GM18519 (cell line): Measurements from ENCODE around the gene ARTN.

Experiments used
- ATAC-seq: cut with Tn5 transposase; IDR thresholded peaks from one replicate; pipeline ENCODE4 v1.9.1; 2021; ENCODE audit warnings: mild to moderate bottlenecking, moderate library complexity; ENCODE audit not compliant: unreplicated experiment, low FRiP score

ARTN gene

GRCh38 chr1:43921022-43921421 is 12.6 kb upstream of the ARTN start:
- ATAC-seq: no peak

DNA sequence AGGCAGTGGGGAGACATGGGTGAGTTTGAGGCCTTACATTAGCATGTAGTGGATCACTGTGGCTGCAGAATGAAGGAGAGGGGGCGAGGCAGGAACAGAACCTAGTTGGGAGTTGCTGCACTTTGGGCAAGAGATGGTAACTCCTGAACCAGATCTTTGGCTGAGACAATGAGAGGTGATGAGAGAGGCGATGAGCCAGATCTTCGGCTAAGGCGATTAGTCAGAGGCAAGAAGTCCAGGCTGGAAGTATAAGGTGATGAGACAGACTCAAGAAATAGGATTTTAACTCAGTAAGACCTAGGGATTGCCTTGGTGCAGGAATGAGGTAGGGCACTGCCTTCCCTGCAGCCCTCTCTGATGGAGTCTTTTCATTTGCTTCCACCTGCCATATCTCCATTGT is 9.1 kb upstream of the ARTN start:
- ATAC-seq: no peak

DNA sequence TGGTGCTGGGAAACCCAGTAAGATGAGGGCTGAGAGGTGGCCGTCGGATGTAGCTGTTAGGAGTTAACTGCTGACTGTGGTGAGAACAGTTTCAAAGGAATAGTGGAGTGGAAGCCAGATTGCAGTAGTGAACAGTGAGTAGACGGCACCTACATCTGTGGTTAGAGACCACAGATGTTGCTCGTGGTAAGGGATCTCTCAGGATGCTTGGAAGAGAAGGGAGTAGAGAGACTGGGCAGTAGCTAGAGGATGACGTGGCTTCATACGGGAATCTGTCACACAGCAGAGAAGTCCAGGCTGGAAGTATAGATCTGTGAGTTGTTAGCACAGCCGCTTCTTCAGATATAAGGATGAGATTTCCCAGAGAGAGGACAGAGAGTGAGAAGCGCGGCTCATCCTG is 7.8 kb upstream of the ARTN start:
- no peak for ATAC-seq

- no peak for ATAC-seq
These were observed 3.2 kb upstream of the ARTN start for GRCh38 chr1:43930168-43930948.

GRCh38 chr1:43930949-43931275 is 2.7 kb upstream of the ARTN start:
- ATAC-seq: no peak

DNA sequence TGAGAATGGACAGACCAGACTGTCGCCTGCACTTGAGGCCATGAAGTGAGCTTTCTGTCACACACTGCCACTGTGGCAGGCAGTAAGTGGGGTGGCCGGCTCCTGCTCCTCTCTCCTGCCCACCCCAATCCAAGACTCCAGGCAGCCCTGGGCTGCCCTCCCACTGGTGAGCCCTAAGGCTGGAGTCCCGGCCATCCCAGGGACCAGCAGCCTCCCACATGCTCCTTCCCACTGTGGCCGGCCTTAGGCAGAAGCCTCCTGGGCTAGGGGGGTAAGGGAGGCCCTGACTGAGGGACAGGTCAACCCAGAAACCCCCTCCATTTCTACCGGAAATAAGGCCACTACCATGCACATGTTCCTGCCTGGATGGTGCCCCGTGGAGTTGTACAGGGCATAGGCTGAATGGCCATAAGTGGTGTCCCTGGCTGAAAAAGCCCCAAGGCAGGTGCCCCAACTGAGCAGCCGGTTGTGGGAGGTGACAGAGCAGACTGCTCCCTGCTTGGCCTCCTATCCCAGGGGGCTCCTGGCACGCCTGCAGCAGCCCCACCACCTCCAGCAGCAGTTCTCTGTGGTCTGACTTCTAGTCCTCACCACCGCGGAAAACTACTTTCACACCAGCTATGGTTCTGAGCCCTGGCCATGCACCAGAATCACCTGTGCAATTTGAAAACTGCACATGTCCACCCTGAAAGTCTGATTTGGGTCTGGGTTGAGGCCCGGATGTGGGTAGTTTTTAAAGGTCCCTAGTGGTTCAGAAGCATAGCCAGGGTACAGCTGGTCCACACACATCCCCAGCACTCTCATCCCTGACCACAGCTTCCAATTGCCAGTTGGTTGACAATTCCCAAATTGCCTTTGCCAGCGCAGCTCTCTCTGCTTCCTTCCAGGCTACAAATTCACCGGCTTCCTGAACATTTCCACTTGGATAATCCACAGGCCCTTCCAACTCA is 1.6 kb upstream of the ARTN start:
- no peak for ATAC-seq

GRCh38 chr1:43932786-43933385 is 715 bp upstream of the ARTN start:
- ATAC-seq: no peak

GRCh38 chr1:43934101-43934985 is 742 bp downstream of the ARTN start:
- ATAC-seq: no peak

DNA sequence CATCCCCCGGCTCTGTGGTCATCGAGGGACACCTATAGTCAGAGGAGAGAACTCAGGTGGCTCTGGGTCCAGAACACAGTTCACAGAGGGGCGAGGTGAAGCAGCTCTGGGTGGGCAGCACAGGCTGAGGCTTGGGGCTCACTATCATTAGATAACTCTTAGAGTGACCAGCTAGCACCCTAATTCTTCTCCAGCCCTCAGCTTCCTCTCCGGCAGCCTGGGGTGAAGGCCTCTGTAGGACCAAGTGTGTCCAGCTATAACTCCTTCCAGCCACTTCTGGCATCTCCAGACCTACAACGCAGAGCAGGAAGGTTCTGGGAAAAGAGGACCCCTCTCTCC is 1.4 kb downstream of the ARTN start:
- no peak for ATAC-seq

DNA sequence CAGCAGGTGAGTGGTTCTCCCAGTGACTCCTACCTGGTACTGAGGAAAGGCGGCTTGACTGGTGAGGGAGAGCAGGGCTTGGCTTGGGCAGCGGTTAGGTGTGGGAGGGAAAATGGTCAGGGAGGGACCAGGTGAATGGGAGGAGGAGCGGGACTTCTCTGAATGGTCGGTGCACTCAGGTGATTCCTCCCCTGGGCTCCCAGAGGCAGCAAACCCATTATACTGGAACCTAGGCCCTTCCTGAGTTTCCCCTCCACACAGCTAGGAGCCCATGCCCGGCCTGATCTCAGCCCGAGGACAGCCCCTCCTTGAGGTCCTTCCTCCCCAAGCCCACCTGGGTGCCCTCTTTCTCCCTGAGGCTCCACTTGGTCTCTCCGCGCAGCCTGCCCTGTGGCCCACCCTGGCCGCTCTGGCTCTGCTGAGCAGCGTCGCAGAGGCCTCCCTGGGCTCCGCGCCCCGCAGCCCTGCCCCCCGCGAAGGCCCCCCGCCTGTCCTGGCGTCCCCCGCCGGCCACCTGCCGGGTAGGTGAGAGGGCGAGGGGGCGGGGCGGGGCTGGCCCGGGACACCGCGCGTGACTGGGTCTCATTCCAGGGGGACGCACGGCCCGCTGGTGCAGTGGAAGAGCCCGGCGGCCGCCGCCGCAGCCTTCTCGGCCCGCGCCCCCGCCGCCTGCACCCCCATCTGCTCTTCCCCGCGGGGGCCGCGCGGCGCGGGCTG is 2.3 kb downstream of the ARTN start:
- ATAC-seq: no peak

- no peak for ATAC-seq
These were observed 3.0 kb downstream of the ARTN start for GRCh38 chr1:43936431-43937151.

DNA sequence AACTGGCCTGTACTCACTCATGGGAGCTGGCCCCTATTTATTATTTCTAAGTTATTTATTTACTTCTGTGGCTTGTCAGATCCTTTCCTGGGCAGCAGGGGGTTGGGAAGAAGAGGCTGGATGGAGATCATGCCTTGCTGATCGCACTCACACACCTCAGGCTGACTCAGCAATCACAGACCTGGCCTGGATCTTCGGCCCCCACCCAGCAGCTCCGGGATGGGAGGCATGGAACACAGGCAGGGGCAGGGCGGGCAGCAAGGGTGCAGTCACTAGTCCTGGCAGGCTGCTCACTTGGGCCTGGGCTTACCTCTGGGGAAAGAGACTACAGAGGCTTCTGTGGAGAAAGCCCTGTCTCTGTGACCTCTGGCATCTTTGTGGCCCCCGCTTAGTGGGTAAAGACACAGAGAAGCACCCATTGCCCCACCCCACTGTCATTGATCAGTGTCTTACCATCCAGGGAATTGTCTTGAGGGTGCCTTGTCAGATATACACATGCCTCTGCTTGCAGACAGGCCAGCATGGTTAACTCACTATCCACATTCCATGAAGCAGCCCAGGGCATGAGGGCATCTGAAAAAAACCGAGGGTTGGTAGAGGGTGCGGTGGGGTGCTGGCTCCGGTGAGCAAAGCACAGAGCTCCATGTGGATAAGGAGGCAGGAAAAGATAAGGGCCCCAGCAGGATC is 3.7 kb downstream of the ARTN start:
- ATAC-seq: no peak

DNA sequence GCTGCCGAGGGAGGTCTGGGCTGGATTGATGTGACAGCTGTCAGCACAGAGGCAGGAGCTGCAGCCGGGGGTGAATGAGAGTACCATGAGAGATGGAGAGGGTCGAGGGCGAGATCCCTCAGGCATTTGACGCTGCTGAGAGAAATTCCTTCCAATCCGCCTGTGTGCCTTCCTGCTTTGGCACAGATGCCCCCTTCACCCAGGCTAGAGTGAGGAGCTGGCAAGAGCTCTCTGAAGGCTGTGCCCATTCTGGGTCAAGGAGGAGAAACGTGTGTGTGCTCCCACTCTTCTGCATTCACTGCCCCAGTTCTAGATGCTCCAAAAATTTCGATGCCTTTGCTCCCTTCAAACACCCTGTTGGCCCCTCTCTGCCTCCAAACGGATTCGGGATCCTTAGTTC is 4.8 kb downstream of the ARTN start:
- no peak for ATAC-seq

DNA sequence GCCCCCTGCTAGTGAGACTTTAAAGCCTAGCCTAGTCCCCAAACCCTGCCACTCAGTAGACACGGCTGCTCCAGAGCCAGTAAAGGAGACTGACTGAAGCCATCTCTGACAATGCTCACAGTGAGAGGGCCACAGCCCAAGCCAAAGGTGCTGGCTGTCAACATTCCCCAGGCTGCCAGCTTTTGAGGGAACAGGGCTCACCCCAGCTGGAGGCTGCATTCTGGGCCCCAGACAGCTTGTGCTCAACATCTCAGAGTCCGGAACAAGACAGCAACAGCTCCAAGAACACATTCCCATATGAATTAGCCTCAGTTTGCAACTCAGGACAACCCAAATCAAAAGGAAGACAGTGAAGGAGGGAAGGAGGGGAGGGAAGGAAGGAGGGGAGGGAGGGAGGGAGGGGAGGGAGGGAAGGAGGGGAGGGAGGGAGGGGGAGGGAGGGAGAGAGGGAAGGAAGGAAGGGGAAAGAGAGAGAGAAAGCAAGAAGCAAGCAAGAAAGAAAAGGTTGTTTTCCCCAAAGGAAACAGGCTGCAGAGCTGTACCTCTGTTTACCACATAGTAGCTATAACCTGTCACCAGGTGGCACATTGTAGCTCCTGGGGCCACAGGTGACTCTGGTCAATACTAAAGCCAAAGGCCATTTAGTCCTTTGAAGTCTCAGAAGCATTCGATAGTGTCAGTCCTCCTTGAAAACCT is 5.4 kb downstream of the ARTN start:
- no peak for ATAC-seq

GRCh38 chr1:43942411-43942810 is 8.8 kb downstream of the ARTN start:
- no peak for ATAC-seq

GRCh38 chr1:43944860-43945259 is 11.3 kb downstream of the ARTN start:
- no peak for ATAC-seq

DNA sequence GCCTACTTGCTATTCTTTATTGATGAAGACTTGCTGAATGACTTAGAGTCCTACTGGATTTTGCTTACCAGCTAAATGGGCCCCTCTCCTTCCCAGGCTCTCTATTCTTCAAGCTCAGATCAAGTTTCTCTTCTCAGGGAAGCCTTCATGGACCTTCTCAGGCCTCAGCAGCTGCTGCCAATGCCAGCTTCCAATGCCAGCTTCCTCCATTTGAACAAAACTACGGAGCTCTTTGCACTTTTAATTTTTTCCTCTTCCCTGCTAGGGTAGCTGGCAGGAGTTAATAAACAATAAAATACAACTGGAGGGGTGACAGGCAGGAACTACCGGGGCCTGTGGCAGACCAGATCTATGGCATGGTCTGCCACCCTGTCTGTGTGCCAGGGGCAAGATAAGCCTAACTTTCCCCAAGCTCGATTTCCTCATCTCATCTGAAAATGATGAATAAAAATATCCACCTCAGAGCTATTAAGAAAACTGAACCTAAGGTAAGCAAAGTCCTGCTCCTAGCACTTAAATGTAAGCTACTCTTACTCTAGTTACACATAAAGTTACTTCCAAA is 12.2 kb downstream of the ARTN start:
- ATAC-seq: no peak
